OCI-LY7 (cell line): ENCODE measurements around the gene SERPING1.

Experiments used
- EZH2phosphoT487 ChIP-seq: fragments of 200-600 bp; sonication (generic); IDR thresholded peaks from 2 replicates; pipeline ENCODE4 v1.6.1; 2018; ENCODE audit warnings: low read depth, borderline replicate concordance, mild to moderate bottlenecking, mixed run types, antibody characterized with exemption, low read length, moderate library complexity, mixed read lengths
- TF ChIP-seq, protein P1 (sequence below): fragments of 200-600 bp; sonication (generic); conservative IDR thresholded peaks from 2 replicates; pipeline ENCODE4 v1.5.1; 2014; ENCODE audit warnings: mild to moderate bottlenecking, antibody characterized with exemption, low read length, moderate library complexity, mixed read lengths

DNA sequence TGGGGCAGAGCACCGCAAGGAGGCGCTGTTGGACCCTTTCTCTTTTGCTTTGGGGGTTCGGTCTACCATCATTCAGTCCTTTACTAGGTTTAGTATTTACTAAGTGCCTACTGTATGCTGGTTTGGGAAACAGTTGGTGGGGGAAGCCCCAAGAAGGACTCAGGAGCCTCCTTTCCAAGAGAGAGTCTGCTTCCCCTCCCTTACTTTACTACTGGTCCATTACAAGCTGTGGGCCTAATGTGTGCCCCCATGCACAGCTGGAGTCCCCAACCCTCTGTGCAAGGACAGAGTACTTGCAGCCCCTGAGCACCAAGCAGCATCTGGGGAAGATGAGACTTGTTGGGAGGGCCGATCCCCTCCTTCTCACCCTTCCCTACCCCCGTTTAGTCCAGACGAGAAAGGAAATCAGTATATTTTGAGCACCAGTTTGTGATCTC lies 29.1 kb upstream of the SERPING1 start:
- TF ChIP-seq, protein P1, sequence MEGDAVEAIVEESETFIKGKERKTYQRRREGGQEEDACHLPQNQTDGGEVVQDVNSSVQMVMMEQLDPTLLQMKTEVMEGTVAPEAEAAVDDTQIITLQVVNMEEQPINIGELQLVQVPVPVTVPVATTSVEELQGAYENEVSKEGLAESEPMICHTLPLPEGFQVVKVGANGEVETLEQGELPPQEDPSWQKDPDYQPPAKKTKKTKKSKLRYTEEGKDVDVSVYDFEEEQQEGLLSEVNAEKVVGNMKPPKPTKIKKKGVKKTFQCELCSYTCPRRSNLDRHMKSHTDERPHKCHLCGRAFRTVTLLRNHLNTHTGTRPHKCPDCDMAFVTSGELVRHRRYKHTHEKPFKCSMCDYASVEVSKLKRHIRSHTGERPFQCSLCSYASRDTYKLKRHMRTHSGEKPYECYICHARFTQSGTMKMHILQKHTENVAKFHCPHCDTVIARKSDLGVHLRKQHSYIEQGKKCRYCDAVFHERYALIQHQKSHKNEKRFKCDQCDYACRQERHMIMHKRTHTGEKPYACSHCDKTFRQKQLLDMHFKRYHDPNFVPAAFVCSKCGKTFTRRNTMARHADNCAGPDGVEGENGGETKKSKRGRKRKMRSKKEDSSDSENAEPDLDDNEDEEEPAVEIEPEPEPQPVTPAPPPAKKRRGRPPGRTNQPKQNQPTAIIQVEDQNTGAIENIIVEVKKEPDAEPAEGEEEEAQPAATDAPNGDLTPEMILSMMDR = no peak; the same call in none of the 2 replicates
- no peak for TF ChIP-seq EZH2phosphoT487
